ENCODE data around the gene RNASE9.

DNA sequence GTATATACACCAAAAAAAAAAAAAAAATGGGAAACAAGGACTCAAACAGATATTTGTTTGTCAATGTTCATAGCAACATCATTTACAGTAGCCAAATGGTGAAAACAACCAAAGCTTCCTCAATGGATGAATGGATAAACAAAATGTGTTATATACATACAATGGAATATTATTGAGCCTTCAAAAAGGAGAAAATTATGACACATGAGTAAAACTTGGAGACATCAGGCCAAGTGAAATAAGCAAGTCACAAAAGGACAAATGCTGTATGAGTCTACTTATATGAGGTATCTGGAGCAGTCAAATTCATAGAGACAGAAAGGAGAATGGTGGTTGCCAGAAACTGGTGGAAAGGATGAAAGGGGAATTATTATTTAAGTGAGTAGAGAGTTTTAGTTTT is 7.8 kb downstream of the RNASE9 start:
- TF ChIP-seq, protein P1, sequence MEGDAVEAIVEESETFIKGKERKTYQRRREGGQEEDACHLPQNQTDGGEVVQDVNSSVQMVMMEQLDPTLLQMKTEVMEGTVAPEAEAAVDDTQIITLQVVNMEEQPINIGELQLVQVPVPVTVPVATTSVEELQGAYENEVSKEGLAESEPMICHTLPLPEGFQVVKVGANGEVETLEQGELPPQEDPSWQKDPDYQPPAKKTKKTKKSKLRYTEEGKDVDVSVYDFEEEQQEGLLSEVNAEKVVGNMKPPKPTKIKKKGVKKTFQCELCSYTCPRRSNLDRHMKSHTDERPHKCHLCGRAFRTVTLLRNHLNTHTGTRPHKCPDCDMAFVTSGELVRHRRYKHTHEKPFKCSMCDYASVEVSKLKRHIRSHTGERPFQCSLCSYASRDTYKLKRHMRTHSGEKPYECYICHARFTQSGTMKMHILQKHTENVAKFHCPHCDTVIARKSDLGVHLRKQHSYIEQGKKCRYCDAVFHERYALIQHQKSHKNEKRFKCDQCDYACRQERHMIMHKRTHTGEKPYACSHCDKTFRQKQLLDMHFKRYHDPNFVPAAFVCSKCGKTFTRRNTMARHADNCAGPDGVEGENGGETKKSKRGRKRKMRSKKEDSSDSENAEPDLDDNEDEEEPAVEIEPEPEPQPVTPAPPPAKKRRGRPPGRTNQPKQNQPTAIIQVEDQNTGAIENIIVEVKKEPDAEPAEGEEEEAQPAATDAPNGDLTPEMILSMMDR (conservative IDR thresholded peaks at IDR 0.05 in 1 of 2, IDR thresholded peaks at IDR 0.05 in 1 of 2; ENCODE audit: low read depth in 1 of 2, low read length in 2 of 2), result no peak
- no peak for TF ChIP-seq EZH2 (IDR thresholded peaks at IDR 0.05; ENCODE audit: low read length, missing control alignments)

All from fibroblast of lung (primary cell).